Activated naive CD4-positive, alpha-beta T cell treated with anti-CD3 and anti-CD28 coated beads for 36 hours (primary cell): ENCODE measurements around the gene ALDH3B1. TPM values are rescaled to one million over a fixed set of nuclear protein-coding genes. Genes with fewer than 3 reads are reported as not detected.
A peak's percentile ranks its signal among the peaks of the same experiment; 100 is the strongest.

Experiments used
- CTCF ChIA-PET: fragments of 350-600 bp; sonication (Branson Sonifier 250); formaldehyde crosslinking; loops from one replicate; lab custom pipeline; 2021; ENCODE audit warnings: antibody characterized with exemption; lab: Charles Lee
- DNase-seq: peaks from one replicate; pipeline ENCODE4 v3.0.0-alpha.2; 2020
- H3K27ac Mint-ChIP-seq: one replicate; pipeline ENCODE4 v1.8.0; 2021; ENCODE audit warnings: mild to moderate bottlenecking, mixed read lengths
- H3K27me3 Mint-ChIP-seq: one replicate; pipeline ENCODE4 v1.8.0; 2021; ENCODE audit warnings: low read depth, mixed read lengths
- H3K36me3 Mint-ChIP-seq: one replicate; pipeline ENCODE4 v1.8.0; 2021; ENCODE audit warnings: low read depth, mixed read lengths
- H3K4me1 Mint-ChIP-seq: one replicate; pipeline ENCODE4 v1.8.0; 2021; ENCODE audit warnings: low read depth, mixed read lengths
- H3K4me3 Mint-ChIP-seq: one replicate; pipeline ENCODE4 v1.8.0; 2021; ENCODE audit warnings: mild to moderate bottlenecking, moderate library complexity, mixed read lengths
- H3K9me3 Mint-ChIP-seq: one replicate; pipeline ENCODE4 v1.8.0; 2021; ENCODE audit warnings: mixed read lengths
- intact Hi-C: fragments of 100-400 bp; cut with micrococcal nuclease; formaldehyde crosslinking; loops from one replicate; pipeline ENCODE4 v1.15.1; 2023
- total RNA-seq, 2 experiments: library from RNA; stranded (reverse); gene quantifications; one replicate each; pipeline ENCODE4 v1.2.3, GENCODE V29; 2021

The ALDH3B1 gene
- total RNA-seq, 2 experiments from 2014 or later, result not detected

DNA sequence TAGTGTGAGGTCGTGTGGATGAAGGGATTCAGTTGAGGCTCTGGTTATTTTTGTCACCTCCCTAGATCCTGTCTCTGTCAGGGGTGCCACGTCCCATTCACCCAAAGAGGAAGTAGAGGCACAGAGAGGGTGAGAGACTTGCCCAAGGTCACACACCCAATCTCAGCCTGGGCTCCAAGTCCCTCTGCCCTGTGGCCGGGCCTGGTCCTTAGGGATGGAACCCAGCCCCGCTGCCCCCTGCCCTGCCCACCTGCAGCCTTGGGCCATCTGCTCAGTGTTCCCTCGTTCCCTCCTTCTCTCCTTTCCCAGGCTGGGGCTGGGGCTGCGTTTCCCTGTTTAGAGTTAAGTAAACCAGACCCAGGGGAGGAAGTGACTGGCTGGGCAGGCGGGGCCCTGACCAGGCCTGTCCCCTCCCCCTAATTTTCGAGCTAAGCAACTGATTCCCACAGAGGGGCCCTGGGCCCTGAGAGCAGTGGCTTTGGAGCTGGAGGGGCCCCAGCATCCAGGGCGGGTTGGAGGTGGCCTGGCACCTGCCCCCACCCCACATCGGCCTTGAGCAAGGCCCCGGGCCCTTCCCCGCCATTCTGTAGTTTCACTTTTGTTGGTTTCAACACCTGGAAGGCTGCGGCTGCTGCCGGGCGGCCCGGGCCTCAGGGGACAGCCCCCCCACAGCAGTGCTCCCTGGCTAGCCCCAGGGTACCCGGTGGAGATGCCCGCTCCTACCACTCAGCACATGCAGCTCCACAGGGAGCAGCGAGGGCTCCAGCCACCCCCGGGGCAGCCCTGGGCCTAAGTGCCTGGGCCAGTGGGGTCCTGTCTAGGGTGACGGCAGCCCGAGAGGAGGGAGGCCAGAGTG, 30.2 kb downstream of the ALDH3B1 start:
- H3K27me3 Mint-ChIP-seq, result no peaks in the 10 kb centered on the region
- peak; percentile 75 for DNase-seq
- no peaks in the 10 kb centered on the region for H3K9me3 Mint-ChIP-seq
- intact Hi-C loops, result loop anchor here (1.0 to 5.0 kb wide), 2 partner anchors 33 to 81 kb away; partner anchors contain the start of gene CHKA
- peaks cover 4% of the 10 kb centered on the region for H3K36me3 Mint-ChIP-seq
- CTCF ChIA-PET, result interaction anchor here (0.9 kb wide), 1 partner anchor 38 kb away, joined by 3 read pairs; no protein-coding TSS in a partner anchor
- peak overlapping the region; percentile 88 for H3K27ac Mint-ChIP-seq
- peak overlapping the region; percentile 86 for H3K4me3 Mint-ChIP-seq
- peaks cover 24% of the 10 kb centered on the region for H3K4me1 Mint-ChIP-seq

DNA sequence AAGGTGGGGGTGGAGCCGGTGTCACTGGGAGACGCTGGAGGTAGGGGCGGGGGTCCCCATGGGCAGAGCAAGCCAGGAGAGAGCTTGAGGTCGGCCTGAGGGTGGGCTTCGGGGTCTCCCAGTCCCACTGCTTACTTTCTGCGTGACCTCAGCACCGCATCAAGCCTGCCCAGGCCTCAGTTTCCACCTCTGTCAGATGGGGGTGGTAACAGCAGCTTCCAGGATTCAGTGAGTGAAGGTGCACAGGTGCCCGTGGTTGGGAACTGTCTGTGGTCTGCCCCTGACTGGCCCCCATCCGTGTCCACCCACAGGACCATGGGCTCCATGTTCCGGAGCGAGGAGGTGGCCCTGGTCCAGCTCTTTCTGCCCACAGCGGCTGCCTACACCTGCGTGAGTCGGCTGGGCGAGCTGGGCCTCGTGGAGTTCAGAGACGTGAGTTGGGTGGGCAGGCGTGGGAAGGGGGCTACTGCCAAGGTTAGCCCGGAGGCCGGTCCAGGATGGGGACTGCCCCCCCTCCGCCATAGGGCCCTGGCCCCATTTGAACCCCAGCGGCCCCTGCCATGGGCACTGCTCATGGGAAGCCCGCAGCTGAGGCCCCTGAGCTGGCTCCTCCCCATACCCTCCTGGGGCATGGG, 30.9 kb downstream of the ALDH3B1 start:
- intact Hi-C loops, result loop anchor here (1.0 to 5.0 kb wide), 2 partner anchors 34 to 80 kb away; partner anchors contain the start of gene CHKA

DNA sequence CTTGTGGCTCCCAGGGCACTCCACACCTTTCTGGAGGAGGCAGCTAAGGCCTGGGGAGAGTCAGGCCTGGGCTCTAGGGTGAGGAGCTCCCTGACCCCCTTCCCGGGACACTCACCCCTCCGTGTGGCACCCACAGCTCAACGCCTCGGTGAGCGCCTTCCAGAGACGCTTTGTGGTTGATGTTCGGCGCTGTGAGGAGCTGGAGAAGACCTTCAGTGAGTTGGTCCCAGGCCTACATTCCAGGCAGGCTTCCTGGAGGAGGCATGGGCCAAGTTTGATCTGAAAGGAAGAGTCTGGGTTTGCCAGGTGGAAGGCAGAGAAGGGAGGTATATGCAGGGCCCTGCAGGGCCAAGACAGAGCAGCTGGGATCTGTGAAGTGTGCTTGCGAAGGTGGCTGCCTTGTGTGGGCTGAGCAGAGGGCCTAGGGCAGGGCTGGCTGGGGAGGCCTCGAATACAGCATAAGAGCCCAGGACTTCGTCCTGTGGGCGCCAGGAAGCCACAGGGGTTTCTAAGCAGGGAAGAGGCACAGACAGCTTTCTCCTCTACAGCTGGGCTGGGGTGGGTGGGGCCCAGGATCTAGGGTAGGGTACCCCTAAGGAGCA, 31.6 kb downstream of the ALDH3B1 start:
- Mint-ChIP-seq H3K27ac (peak overlapping the region; percentile 55), H3K27me3 (no peaks in the 10 kb centered on the region)
- intact Hi-C loops, result loop anchor here (5.0 kb wide), 1 partner anchor 34 kb away; no protein-coding TSS in a partner anchor

More for the DNA sequence above, 30.9 kb downstream of the ALDH3B1 start:
- Mint-ChIP-seq H3K4me3 (peak overlapping the region; percentile 86), H3K27ac (peak overlapping the region; percentile 88), H3K27me3 (no peaks in the 10 kb centered on the region), H3K4me1 (peaks cover 24% of the 10 kb centered on the region), H3K9me3 (no peaks in the 10 kb centered on the region), H3K36me3 (peaks cover 6% of the 10 kb centered on the region)
- DNase-seq, result no peak
- CTCF ChIA-PET, result interaction anchor here (0.6 to 0.9 kb wide), 2 partner anchors 37 to 59 kb away, joined by 3 read pairs; no protein-coding TSS in a partner anchor

DNA sequence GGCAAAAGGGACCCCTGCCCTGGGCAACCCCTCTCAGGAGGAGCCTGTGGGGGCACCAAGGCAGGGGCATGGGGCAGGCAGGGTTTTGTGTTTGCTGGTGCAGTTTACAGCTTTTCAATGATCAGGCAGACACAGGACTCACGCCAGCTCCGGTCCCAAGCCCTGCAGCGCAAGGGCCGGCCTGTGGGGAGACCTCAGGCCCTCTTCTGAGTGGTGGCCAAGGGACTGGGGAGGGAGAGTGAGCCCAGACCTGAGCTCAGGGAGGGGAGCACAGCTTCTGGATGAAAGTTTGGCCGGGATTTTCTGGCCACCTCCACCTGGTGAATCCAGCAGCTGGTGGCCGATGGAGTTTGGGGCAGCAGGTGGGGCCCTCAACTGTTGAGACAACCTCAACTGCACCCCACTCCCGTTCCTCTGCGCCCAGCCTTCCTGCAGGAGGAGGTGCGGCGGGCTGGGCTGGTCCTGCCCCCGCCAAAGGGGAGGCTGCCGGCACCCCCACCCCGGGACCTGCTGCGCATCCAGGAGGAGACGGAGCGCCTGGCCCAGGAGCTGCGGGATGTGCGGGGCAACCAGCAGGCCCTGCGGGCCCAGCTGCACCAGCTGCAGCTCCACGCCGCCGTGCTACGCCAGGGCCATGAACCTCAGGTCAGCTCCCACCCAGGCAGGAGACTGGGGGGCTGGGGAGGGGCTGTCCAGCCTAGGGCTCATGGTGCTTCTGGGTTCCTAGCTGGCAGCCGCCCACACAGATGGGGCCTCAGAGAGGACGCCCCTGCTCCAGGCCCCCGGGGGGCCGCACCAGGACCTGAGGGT, 32.3 kb downstream of the ALDH3B1 start:
- no peaks in the 10 kb centered on the region for H3K27me3 Mint-ChIP-seq
- no peaks in the 10 kb centered on the region for H3K9me3 Mint-ChIP-seq
- peaks cover 17% of the 10 kb centered on the region for H3K4me1 Mint-ChIP-seq
- no peak overlapping the region for H3K4me3 Mint-ChIP-seq
- intact Hi-C loops, result loop anchor here (5.0 kb wide), 1 partner anchor 35 kb away; no protein-coding TSS in a partner anchor
- peaks cover 7% of the 10 kb centered on the region for H3K36me3 Mint-ChIP-seq
- no peak for DNase-seq
- H3K27ac Mint-ChIP-seq, result no peak overlapping the region
- CTCF ChIA-PET, result no interaction called here

More for the DNA sequence above, 31.6 kb downstream of the ALDH3B1 start:
- no peak for DNase-seq
- H3K4me1 Mint-ChIP-seq, result peaks cover 24% of the 10 kb centered on the region
- CTCF ChIA-PET, result interaction anchor here (0.6 kb wide), 1 partner anchor 58 kb away, joined by 3 read pairs; no protein-coding TSS in a partner anchor
- H3K4me3 Mint-ChIP-seq, result no peak overlapping the region
- no peaks in the 10 kb centered on the region for H3K9me3 Mint-ChIP-seq
- peaks cover 6% of the 10 kb centered on the region for H3K36me3 Mint-ChIP-seq

DNA sequence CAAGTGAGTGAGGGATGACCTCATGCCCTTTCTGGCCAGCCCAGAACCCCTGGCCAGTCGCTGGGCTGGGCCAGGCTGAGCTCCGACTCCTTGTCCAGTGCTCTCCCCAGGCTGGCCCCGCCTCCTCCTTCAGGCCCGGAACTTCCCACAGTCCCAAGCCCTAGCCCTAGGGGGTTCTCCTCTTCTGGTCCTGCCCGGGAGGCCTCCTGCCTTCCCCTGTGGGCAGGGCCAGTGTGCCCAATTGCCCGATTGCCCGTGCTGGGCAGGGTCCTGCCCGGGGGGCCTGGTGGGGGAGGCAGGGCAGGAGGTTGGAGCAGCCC, 32.9 kb downstream of the ALDH3B1 start:
- CTCF ChIA-PET, result no interaction called here
- intact Hi-C loops, result loop anchor here (5.0 kb wide), 1 partner anchor 36 kb away; no protein-coding TSS in a partner anchor
- Mint-ChIP-seq H3K9me3 (no peaks in the 10 kb centered on the region), H3K4me3 (no peak overlapping the region), H3K36me3 (peaks cover 7% of the 10 kb centered on the region), H3K4me1 (peaks cover 13% of the 10 kb centered on the region), H3K27ac (no peak overlapping the region), H3K27me3 (no peaks in the 10 kb centered on the region)
- DNase-seq, result no peak

DNA sequence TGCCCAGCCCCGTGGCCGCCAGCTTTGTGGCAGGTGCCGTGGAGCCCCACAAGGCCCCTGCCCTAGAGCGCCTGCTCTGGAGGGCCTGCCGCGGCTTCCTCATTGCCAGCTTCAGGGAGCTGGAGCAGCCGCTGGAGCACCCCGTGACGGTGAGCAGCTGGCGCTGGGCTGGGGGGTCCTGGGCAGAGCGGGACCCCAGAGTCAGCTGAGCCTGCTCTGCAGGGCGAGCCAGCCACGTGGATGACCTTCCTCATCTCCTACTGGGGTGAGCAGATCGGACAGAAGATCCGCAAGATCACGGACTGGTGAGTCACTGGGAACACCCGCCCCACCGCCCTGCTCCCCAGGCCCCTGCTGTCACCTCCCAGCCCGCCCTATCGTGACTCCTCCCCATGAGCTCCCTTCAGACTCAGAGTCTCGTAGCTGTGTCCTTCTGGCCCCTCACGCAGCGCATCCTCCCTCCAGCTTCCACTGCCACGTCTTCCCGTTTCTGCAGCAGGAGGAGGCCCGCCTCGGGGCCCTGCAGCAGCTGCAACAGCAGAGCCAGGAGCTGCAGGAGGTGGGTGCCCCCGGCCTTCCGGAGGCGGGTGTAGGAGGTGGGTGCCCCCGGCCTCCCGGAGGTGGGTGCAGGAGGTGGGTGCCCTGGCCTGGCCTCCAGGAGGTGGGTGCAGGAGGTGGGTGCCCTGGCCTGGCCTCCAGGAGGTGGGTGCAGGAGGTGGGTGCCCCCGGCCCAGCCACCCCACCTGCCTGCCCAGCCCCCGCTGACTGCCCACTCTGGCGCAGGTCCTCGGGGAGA, 33.4 kb downstream of the ALDH3B1 start:
- Mint-ChIP-seq H3K27ac (no peak overlapping the region), H3K4me3 (no peak overlapping the region), H3K9me3 (no peaks in the 10 kb centered on the region), H3K4me1 (peaks cover 12% of the 10 kb centered on the region), H3K36me3 (peaks cover 7% of the 10 kb centered on the region), H3K27me3 (no peaks in the 10 kb centered on the region)
- intact Hi-C loops, result loop anchor here (5.0 kb wide), 1 partner anchor 36 kb away; no protein-coding TSS in a partner anchor
- DNase-seq, result no peak
- CTCF ChIA-PET, result no interaction called here

DNA sequence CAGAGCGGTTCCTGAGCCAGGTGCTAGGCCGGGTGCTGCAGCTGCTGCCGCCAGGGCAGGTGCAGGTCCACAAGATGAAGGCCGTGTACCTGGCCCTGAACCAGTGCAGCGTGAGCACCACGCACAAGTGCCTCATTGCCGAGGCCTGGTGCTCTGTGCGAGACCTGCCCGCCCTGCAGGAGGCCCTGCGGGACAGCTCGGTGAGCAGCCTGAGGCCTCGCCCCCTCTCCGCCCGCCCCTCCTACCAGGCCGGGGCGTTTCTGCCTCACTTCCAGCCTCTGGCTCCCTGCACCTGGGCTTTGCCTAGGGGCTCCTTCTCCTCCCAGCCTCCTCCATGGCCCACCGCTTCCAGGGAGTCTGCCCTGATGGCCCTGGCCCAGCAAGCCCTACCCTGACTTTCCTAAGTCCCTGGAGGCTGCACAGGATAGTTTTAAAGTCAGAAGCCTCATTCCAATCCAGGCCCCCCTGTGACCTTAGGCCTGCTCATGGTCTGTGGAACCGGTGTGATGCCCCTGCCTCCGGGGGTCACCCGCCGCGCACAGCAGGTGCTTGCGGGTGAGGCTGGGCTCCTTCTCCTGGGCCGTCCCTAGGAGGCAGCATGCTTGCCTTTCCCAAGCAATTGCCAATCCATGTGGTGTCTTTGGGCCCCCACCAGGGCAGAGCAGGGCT, 34.2 kb downstream of the ALDH3B1 start:
- no peak overlapping the region for H3K4me3 Mint-ChIP-seq
- peaks cover 7% of the 10 kb centered on the region for H3K36me3 Mint-ChIP-seq
- CTCF ChIA-PET, result no interaction called here
- no peak for DNase-seq
- H3K4me1 Mint-ChIP-seq, result peaks cover 11% of the 10 kb centered on the region
- intact Hi-C loops, result loop anchor here (5.0 kb wide), 1 partner anchor 37 kb away; no protein-coding TSS in a partner anchor
- no peaks in the 10 kb centered on the region for H3K27me3 Mint-ChIP-seq
- no peak overlapping the region for H3K27ac Mint-ChIP-seq
- no peaks in the 10 kb centered on the region for H3K9me3 Mint-ChIP-seq

DNA sequence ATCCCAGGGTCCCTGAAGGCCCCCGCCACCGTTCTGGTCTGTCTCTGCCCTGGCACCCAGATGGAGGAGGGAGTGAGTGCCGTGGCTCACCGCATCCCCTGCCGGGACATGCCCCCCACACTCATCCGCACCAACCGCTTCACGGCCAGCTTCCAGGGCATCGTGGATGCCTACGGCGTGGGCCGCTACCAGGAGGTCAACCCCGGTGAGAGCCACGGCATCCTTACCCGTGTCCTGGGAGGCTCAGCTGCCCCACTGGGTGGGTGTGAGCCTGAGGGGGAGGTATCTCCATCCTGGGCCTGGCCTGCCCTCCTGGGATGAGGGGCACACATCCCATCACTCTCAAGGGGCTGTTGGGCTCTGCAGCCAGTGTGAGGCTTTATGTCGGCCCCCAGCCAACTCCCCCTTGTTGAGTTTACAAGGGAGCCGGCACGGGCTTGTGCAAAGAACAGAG, 34.8 kb downstream of the ALDH3B1 start:
- CTCF ChIA-PET, result no interaction called here
- DNase-seq, result no peak
- intact Hi-C loops, result loop anchor here (5.0 kb wide), 1 partner anchor 38 kb away; no protein-coding TSS in a partner anchor
- no peak overlapping the region for H3K27ac Mint-ChIP-seq
- peaks cover 11% of the 10 kb centered on the region for H3K4me1 Mint-ChIP-seq
- peaks cover 5% of the 10 kb centered on the region for H3K36me3 Mint-ChIP-seq
- H3K27me3 Mint-ChIP-seq, result no peaks in the 10 kb centered on the region
- no peak overlapping the region for H3K4me3 Mint-ChIP-seq
- H3K9me3 Mint-ChIP-seq, result no peaks in the 10 kb centered on the region

DNA sequence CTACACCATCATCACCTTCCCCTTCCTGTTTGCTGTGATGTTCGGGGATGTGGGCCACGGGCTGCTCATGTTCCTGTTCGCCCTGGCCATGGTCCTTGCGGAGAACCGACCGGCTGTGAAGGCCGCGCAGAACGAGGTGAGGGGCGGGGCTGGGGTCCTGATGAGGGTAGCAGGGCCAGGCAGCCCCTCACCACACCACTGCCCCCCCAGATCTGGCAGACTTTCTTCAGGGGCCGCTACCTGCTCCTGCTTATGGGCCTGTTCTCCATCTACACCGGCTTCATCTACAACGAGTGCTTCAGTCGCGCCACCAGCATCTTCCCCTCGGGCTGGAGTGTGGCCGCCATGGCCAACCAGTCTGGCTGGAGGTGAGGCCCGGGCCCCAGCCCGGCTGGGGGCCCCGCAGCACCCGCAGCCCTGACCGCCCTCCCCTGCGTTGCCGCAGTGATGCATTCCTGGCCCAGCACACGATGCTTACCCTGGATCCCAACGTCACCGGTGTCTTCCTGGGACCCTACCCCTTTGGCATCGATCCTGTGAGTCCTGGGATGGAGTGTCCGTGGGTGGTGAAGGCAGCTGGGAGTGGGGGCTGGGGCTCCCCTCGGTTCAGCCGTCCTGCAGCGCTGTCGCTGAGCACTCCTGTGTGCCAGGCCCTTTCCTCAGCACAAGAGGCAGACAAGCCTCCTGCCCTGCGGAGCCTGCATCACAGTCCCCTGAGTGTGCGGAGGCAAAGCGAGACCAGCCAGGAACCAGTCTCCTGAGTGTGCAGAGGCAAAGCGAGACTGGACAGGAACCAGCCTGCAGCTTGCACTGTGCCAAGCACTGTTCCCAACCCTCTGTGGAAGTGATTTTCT, 37.5 kb downstream of the ALDH3B1 start:
- no peaks in the 10 kb centered on the region for H3K4me1 Mint-ChIP-seq
- peaks cover 6% of the 10 kb centered on the region for H3K36me3 Mint-ChIP-seq
- H3K27ac Mint-ChIP-seq, result no peak overlapping the region
- no peak for DNase-seq
- intact Hi-C loops, result no loop called here
- H3K9me3 Mint-ChIP-seq, result no peaks in the 10 kb centered on the region
- CTCF ChIA-PET, result no interaction called here
- no peak overlapping the region for H3K4me3 Mint-ChIP-seq
- no peaks in the 10 kb centered on the region for H3K27me3 Mint-ChIP-seq
